KOPT-K1 (cell line): Measurements from ENCODE around the gene ADCY5.

Experiments
- H3K27ac ChIP-seq: fragments of 200-600 bp; sonication (generic); 2 replicates; pipeline ENCODE4 v1.5.1; 2016; ENCODE audit warnings: antibody characterized with exemption, mild to moderate bottlenecking, low read depth, low read length; ENCODE audit not compliant: poor library complexity, severe bottlenecking
- H3K36me3 ChIP-seq: fragments of 200-600 bp; sonication (generic); 2 replicates; pipeline ENCODE4 v1.5.1; 2017; ENCODE audit warnings: antibody characterized with exemption, mild to moderate bottlenecking, low read length, moderate library complexity; ENCODE audit not compliant: insufficient read depth
- H3K9me3 ChIP-seq: fragments of 200-600 bp; sonication (generic); 2 replicates; pipeline ENCODE4 v1.5.1; 2017; ENCODE audit warnings: antibody characterized with exemption, low read length, mild to moderate bottlenecking; ENCODE audit not compliant: insufficient read depth, poor library complexity, severe bottlenecking

The ADCY5 gene

DNA sequence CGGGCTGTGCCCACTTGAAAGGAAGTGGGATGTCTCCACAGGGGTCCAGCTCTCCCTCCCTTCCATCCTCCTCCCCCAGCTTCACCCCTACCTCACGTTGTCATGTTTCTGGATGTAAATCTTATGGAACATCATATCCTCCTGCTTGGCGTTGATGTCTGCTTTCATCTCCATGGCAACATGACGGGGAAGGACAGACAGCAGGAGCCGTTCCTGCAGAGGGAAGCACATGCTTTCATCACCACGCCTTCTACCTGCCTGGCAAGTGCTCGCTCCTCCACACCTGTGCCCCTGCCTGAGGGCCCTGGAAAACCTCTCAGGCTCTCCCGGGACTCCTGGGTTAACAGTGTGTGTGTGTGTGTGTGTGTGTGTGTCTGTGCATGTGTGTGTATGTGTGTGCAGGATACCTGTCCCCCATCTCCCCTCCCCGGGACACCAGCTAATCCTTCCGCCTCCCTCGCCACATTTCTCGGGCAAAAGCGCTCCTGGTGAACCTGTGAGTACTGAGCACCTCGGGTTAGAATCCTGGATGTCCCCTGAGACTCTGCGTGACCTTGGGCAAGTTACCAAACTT, 101.1 kb downstream of the ADCY5 start:
- H3K36me3 ChIP-seq, result no peaks in the 10 kb centered on the region
- H3K27ac ChIP-seq, result no peak overlapping the region

DNA sequence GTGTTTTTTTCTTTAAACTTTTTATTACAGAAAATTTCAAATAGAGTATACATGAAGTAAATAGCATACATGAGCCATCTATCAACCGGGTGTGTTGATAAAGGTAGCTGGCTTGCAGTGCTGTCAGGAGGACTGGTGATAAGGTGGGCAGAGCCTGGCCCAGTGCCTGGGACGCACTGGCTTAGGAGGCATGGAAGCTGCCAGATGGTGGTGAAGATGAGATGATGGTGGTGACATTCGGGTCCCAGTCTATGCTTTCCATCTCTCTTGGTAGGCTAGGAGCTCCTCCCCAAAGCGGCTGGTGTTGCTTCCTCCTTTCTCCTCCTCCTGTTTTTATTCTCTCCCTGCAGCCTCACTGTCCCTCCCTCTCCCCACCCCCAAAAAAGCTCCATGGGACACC, 101.7 kb downstream of the ADCY5 start:
- H3K9me3 ChIP-seq, result no peaks in the 10 kb centered on the region
- no peak overlapping the region for H3K27ac ChIP-seq
- H3K36me3 ChIP-seq, result no peaks in the 10 kb centered on the region

More for the DNA sequence above, 101.1 kb downstream of the ADCY5 start:
- H3K9me3 ChIP-seq, result no peaks in the 10 kb centered on the region

DNA sequence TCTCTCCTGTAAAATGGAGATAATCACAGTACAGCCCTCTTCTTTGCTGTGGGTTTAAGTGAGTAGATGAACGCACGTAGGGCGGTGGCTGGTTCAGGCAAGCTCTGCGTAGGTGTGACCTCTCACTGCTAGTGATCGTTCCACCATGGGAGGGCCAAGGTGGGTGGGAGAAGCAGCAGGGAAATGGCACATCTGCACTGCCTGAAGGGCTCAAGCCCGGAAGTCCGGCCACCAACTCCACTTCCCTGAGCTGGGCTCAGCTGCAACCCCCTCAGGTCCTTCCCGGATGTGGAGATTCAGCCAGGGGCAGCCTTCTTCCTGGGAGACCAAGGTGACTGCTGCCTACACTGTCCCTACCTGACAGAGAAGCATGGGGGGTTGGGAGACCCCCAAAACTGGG, 102.9 kb downstream of the ADCY5 start:
- no peaks in the 10 kb centered on the region for H3K9me3 ChIP-seq
- no peaks in the 10 kb centered on the region for H3K36me3 ChIP-seq
- no peak overlapping the region for H3K27ac ChIP-seq

DNA sequence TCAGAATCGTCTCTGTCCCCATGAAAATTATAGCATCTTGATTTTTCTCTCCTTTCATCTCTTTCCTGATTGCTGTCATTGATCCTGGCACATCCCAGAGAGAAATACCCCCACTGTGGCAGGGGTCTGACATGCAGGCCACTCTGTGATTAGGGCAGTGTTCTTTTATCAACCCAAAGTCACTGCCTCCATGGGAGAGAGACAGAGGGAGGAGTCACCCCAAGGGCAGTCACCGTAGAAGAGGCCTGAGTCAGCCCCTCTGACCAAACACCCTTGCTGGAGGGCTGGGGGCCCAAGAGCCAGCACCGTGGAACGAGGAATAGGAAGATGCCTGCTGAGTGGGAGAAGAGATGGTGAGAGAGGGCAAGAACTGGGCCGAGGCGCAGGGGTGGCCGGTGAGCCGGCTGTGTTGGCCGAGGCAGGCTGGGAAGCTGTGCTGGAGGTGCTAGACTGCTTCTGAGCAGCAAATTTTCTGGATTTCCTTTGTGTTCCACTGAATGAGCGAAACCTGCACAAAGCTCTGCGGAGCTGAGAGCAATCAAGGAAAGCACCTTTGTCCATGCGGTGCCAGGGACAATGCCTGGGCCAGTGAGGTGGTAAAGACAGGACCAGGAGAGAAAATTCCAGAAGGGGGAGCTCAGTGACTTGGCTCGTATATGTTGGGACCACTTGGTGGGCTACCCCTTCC, 103.8 kb downstream of the ADCY5 start:
- Histone ChIP-seq H3K36me3 (no peaks in the 10 kb centered on the region), H3K9me3 (no peaks in the 10 kb centered on the region), H3K27ac (no peak overlapping the region)

DNA sequence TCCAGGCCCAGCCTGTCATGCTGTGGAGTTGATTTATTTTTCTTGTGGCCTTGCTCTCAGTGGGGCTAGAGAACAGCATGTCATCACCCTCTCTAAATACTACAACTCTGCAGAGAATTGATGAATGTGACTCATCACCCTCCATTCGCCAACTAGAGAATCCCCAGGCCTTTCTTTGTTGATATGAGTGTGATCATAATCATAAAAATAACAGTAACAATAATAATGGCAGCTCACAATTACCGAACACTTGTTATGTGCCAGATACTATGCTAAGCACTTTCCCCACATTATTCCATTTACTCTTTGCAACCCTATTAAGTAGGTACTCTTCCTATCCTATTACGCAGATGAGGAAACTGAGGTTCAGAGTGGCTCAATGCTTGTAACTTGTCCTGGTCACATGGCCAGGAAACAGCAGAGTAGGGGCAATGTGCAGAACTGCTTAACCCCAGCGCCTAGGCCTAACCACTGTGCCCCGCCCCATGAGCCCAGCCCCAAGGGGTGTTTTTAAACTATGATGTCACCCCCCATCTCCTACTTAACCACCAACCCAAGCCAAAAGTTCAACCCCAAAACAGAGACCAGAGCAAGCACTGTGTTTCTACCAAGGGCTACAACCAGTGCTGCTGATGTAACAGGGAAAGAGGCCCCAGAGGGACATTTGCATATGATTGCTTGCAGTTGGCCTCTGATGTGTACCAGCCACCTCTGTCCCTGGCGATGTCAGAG, 104.5 kb downstream of the ADCY5 start:
- Histone ChIP-seq H3K36me3 (no peaks in the 10 kb centered on the region), H3K9me3 (no peaks in the 10 kb centered on the region), H3K27ac (no peak overlapping the region)

DNA sequence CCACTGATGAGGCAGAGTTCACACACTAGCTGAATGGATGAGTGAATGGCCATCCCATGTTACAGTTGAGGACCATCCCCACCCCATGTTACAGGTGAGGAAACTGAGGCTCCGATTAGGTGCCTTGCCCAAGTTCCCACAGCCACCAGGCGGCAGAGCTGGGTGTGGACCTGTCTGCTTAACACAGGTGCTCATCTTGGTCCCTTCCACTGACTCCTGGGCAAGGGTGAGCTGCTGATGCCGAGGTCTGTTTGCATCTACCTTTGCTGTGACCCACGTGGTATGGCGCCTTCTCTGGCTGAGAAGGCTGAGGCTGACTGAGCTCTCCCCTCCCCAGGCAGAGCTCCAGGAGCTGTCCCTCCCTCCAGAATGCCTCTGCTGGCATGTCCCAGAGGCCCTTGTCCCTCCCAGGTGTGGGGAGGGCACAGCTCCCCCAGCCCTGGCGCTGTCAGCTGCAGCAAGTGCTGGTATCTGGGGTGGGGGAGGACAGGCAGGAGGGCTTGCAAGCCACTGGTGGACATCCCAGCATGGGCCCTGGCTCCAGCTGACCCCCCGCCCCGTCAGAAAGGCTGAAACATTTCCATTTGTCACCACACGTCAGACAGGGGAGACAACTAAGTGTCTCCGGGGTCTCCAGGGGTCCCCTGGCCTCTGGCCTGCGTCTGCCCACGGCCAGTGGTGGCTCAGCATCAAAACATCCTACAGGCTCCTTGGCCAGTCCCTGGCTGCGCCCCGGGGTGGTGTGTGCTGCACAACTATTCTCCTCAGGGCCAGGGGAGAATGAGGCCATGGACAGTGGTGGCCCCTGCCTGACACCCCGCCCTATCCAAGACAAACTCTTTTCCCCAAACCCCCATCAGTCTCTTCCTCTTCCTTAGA, 105.4 kb downstream of the ADCY5 start:
- no peaks in the 10 kb centered on the region for H3K36me3 ChIP-seq
- H3K27ac ChIP-seq, result no peak overlapping the region
- no peaks in the 10 kb centered on the region for H3K9me3 ChIP-seq

DNA sequence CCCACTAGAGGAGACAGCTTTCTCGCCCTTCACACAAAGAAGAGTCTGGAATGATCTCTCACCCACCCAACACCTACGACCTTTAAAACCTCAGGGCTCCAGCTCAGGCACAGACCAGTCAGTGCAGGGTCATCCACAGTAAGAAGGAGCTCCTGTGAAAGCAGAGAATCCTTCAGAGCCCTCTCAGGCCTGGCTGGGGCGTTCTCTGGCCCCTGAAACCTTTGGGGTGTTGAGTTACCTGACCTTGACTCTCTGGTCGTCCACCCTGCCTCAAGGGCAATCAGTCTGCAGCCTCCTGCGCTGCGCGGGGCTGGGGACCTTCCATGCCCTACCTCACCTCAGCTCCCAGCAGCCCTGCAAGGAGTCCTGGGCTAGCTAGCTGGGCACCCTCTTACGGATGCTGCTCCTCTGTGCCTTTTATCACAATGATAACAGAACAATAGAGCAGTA, 106.2 kb downstream of the ADCY5 start:
- no peaks in the 10 kb centered on the region for H3K9me3 ChIP-seq
- no peaks in the 10 kb centered on the region for H3K36me3 ChIP-seq
- no peak overlapping the region for H3K27ac ChIP-seq

DNA sequence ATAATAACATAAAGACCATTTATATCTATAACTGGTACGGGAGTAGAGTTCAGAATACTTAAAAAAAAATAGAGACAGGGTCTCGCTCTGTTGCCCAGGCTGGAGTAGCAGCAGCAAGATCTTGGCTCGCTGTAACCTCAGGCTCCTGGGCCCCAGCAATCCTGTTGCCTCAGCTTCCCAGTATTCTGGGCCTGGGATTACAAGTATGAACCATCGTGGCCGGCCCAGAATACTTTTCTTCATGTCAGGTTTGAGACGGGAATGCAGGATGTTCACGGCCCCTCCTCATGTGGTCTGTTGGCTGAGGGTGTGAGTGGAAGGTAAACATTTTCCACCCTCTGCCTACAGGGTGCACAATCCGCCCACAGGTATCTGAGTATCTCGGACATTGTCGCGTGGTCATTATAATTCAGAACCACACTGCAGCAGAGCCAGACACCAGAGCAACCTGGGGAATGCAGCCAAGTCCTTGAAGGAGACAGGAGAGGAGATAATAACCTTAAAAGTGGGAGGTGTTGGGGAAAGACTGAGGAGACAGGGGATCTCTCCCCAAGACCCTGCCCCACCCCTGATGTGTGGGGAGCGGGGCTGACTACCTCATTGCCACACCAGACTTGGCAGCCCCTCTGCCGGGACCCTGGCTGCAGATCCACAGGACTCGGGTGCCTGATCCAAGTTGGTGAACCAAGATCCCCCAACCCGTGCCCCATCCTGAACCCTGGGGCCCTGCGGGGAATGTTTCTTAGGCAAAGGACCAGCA, 106.8 kb downstream of the ADCY5 start:
- no peaks in the 10 kb centered on the region for H3K36me3 ChIP-seq
- H3K27ac ChIP-seq, result no peak overlapping the region

DNA sequence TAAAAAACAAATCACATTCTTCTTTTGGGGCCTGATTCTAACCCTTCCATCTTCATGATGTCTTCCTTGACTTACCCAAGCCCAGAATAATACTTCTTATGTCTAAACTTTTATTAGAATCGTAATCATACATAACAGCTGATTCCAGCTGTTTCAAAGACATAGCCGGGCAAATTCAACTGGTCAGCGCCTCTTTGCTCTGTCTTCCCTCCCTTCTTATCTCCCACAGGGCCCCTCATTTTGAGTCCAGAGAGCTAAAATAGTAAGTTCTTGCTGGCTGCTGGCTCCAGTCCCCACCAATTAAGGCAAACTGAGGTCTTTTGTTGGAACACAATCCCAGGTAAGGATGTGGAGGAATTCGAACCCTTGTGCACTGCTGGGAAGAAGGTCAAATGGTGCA, 108.6 kb downstream of the ADCY5 start:
- Histone ChIP-seq H3K36me3 (no peaks in the 10 kb centered on the region), H3K9me3 (no peaks in the 10 kb centered on the region), H3K27ac (no peak overlapping the region)

More for the DNA sequence above, 106.8 kb downstream of the ADCY5 start:
- H3K9me3 ChIP-seq, result no peaks in the 10 kb centered on the region

DNA sequence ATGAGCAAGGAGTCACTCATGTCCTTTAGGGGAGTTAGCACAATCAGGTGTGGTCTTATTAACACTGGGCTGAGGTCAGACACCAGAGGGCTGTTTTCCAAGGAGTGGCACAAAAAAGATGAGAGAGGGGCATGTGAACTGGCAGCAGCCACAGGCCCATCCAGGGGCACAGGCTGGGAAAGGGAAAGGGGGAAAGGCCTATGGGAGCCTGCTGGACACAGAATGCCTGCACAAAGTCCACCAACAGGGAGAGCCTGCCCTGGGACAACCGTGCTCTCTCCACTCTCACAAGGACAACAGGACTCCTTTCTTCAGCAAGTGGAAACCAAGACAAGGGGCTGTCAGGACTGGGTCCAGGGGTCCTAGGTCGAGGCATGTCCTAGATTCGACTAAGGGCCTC, 109.6 kb downstream of the ADCY5 start:
- Histone ChIP-seq H3K36me3 (no peaks in the 10 kb centered on the region), H3K9me3 (no peaks in the 10 kb centered on the region), H3K27ac (no peak overlapping the region)

DNA sequence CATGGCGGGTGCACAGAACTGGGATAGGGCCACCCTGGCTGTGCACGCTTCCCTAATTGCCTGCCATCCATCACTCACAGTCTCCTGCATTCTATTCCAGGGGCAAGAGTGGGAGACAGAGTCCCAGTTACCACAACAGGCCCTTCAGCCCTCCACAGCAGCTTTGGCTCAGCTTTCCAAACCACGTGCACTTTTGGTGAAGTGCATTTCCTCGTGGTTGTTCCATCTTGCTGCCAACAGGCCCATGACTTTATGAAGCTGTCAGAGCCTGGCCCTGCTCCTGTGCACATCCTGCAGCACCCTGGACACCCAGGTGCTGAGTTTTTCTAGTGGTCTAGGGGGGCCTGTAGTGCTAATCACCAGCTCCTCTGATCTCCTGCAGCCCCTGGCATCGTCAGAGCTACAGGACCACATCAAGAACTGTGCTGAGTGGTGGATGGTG, 110.2 kb downstream of the ADCY5 start:
- no peak overlapping the region for H3K27ac ChIP-seq
- no peaks in the 10 kb centered on the region for H3K36me3 ChIP-seq
- H3K9me3 ChIP-seq, result no peaks in the 10 kb centered on the region

DNA sequence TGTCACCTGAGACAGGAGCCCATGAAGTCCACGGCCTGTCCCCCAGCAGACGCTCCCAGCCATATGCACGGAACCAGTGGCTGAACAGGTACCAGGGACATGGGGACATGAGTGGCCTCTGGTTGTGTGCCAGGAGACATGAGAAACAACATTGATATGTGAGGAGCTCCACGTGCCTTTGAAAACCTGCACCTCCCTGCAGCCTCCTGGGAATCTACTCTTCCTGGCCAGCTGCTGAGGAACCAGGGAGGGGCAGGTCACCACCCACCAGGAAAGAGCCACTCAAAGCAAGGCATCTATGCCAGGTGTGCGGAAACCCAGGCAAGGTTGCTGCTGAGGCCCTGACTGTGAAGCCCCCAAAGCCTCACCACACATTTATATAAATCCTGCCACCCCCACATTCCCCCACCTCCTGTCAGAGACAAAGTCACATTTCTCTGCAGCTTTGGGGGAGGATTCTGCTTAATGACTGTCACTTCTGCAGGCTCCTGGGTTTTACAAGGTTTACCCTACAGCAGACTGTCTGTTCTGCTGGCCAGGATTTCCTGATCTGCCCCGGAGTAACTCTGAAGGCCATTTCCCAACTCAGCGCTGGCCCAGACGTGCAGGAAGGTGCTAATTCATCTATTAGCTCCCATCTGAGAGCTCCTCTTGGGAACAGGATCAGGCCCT, 110.8 kb downstream of the ADCY5 start:
- no peaks in the 10 kb centered on the region for H3K36me3 ChIP-seq
- no peaks in the 10 kb centered on the region for H3K9me3 ChIP-seq
- no peak overlapping the region for H3K27ac ChIP-seq

DNA sequence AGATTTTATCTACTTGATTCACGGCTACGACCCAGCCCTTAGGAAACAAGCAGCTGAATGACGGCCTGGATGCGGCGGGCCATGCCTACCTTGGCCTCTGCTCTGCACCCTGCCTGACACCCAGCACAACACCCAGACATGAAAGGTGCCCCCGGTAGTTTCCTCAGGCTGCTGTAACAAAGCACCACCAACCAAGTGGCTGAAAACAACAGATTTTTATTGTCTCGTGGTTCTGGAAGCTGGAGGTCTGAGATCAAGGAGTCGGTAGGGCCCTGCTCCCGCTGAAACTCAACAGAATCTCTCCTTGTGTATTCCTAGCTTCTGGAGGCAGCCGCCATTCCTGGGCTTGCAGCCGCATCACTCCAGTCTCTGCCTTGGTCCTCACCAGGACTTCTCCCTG, 111.7 kb downstream of the ADCY5 start:
- H3K27ac ChIP-seq, result no peak overlapping the region
- H3K9me3 ChIP-seq, result no peaks in the 10 kb centered on the region
- H3K36me3 ChIP-seq, result no peaks in the 10 kb centered on the region

DNA sequence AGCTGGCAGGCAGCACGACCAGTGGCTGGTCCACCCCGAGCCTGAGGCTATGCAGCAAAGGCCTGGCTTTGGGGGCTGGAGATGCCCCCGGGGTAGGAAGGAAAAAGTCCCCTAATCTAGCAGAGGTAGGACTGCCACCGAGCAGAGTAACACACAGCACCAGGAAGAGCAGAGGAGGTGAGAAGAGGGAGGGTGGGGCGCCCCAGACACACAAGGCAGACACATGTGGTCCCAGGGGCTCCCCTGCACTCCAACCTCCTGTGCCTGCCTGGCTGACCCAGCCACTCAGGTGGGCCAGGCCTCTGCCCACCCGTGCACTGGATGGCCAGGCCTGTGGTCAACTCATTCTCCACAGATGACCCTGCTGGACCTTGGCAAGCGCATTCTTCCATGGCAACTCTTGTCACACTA, 112.4 kb downstream of the ADCY5 start:
- no peak overlapping the region for H3K27ac ChIP-seq
- H3K9me3 ChIP-seq, result no peaks in the 10 kb centered on the region
- H3K36me3 ChIP-seq, result no peaks in the 10 kb centered on the region
